K562 (cell line): ENCODE data around the gene EYA4. TPM values are rescaled to one million over a fixed set of nuclear protein-coding genes. Genes with fewer than 3 reads are reported as not detected.

ENCODE experiments used
- ATAC-seq: fragments of 200-7000 bp; cut with Tn5 transposase; 3 replicates; pipeline ENCODE4 v1.9.1; 2020; ENCODE audit warnings: moderate library complexity
- BruUV-seq: library from RNA; stranded (reverse); fragments of 400-500 nt; replicated peaks from 2 replicates; lab custom pipeline; 2021; lab: Mats Ljungman, UMichigan
- CTCF ChIA-PET: fragments of 300-600 bp; formaldehyde crosslinking; extraction: SDS; loops from one replicate; lab custom pipeline; 2021; ENCODE audit warnings: low intra/inter-chr PET ratio; lab: Yijun Ruan, JAX
- POLR2A ChIA-PET: fragments of 300-600, 350-650 bp; sonication (Branson Sonifier 250); formaldehyde crosslinking; extraction: SDS; loops from one replicate; lab custom pipeline; 2021; ENCODE audit warnings: antibody characterized with exemption, inconsistent platforms; lab: Yijun Ruan, JAX
- DNase-seq, 4 experiments: peaks; one replicate each; pipeline versions ENCODE4 v3.0.0 to v3.0.0-alpha.2; 2011 to 2018; ENCODE audit warnings: low spot score in 3 of 4, mixed read lengths in 3 of 4; ENCODE audit errors: extremely low read depth in 1 of 4
- FAIRE-seq: peaks from 2 replicates; lab custom pipeline; 2011; peaks lifted over from hg19 to GRCh38; lab: Jason Lieb, UNC
- H2AFZ ChIP-seq: 2 replicates; pipeline ENCODE4 v1.6.0; 2011; ENCODE audit warnings: low read depth, low read length, control low read depth, inconsistent platforms
- H3K27ac ChIP-seq: fragments of 200-600 bp; 3 replicates; pipeline ENCODE4 v1.8.0; 2011; ENCODE audit warnings: low read depth, mild to moderate bottlenecking, control low read depth, inconsistent platforms, low read length, moderate library complexity, mixed read lengths; ENCODE audit errors: extremely low read depth
- H3K27me3 ChIP-seq, 2 experiments: fragments of 300-600 bp in 1 of 2; 2 replicates in 1 of 2; 3 replicates in 1 of 2; pipeline versions ENCODE4 v1.6.0 to v1.8.0; 2011; ENCODE audit warnings: inconsistent platforms in 2 of 2, low read length in 2 of 2, mild to moderate bottlenecking in 1 of 2, mixed read lengths in 1 of 2, moderate library complexity in 1 of 2; ENCODE audit not compliant: control insufficient read depth in 2 of 2, insufficient read depth in 2 of 2
- H3K36me3 ChIP-seq: fragments of 300-600 bp; 3 replicates; pipeline ENCODE4 v1.8.0; 2011; ENCODE audit warnings: mild to moderate bottlenecking, low read length, inconsistent platforms; ENCODE audit not compliant: control insufficient read depth, insufficient read depth
- H3K4me1 ChIP-seq, 2 experiments: fragments of 200-600 bp in 1 of 2; replicated peaks in 1 of 2; 2 replicates in 1 of 2; 3 replicates in 1 of 2; pipeline versions ENCODE4 v1.5.1 to v1.8.0; 2011; ENCODE audit warnings: inconsistent platforms in 2 of 2, low read length in 2 of 2, mild to moderate bottlenecking in 1 of 2, mixed read lengths in 1 of 2, moderate library complexity in 1 of 2; ENCODE audit not compliant: control insufficient read depth in 2 of 2, insufficient read depth in 2 of 2
- H3K4me2 ChIP-seq: 2 replicates; pipeline ENCODE4 v1.6.1; 2011; ENCODE audit warnings: low read length, control low read depth, inconsistent platforms, mixed read lengths; ENCODE audit not compliant: insufficient read depth
- H3K4me3 ChIP-seq: fragments of 200-600 bp; sonication (generic), shearing (Covaris generic); 2 replicates; pipeline ENCODE4 v1.5.1; 2016; ENCODE audit warnings: control low read depth, inconsistent platforms
- H3K79me2 ChIP-seq: fragments of 200-600 bp; 3 replicates; pipeline ENCODE4 v1.8.0; 2011; ENCODE audit warnings: low read length, inconsistent platforms; ENCODE audit not compliant: control insufficient read depth, insufficient read depth
- H3K9ac ChIP-seq, 2 experiments: 2 replicates each; pipeline versions ENCODE4 v1.6.0 to v1.6.1; 2011; ENCODE audit warnings: low read depth in 2 of 2, low read length in 2 of 2, control low read depth in 1 of 2, inconsistent platforms in 1 of 2, mild to moderate bottlenecking in 1 of 2, mixed read lengths in 1 of 2; ENCODE audit not compliant: insufficient read depth in 1 of 2
- H3K9me1 ChIP-seq: one replicate; pipeline ENCODE4 v1.6.0; 2011; ENCODE audit warnings: inconsistent platforms, mild to moderate bottlenecking, low read length, moderate library complexity; ENCODE audit not compliant: control insufficient read depth, insufficient read depth
- H3K9me3 ChIP-seq: replicated peaks from 2 replicates; pipeline ENCODE4 v1.5.1; 2011; ENCODE audit warnings: low read depth, low read length, inconsistent platforms; ENCODE audit not compliant: control insufficient read depth, insufficient read depth
- H4K20me1 ChIP-seq: replicated peaks from 2 replicates; pipeline ENCODE4 v1.6.1; 2011; ENCODE audit warnings: low read length, inconsistent platforms, mixed read lengths; ENCODE audit not compliant: control insufficient read depth, insufficient read depth
- ATF1 ChIP-seq, 2 experiments: fragments of 450-650 bp in 1 of 2; IDR thresholded peaks; 2 replicates each; pipeline ENCODE4 v1.6.1; 2016; ENCODE audit warnings: missing compliant biosample characterization in 1 of 2, missing genetic modification characterization in 1 of 2
- CHD1 ChIP-seq: fragments of 200-600 bp; sonication (generic); IDR thresholded peaks from one replicate; pipeline ENCODE4 v1.6.1; 2012; ENCODE audit warnings: mild to moderate bottlenecking, moderate library complexity, low read length, inconsistent platforms
- COPS2 ChIP-seq: fragments of 450-650 bp; conservative IDR thresholded peaks from 2 replicates; pipeline ENCODE4 v1.6.1; 2016; ENCODE audit warnings: mild to moderate bottlenecking, moderate library complexity
- EGR1 ChIP-seq: fragments of 450-650 bp; conservative IDR thresholded peaks from 2 replicates; pipeline ENCODE4 v1.6.1; 2017; ENCODE audit warnings: mild to moderate bottlenecking
- ILK ChIP-seq: fragments of 450-650 bp; IDR thresholded peaks from 2 replicates; pipeline ENCODE4 v1.6.1; 2016; ENCODE audit warnings: missing genetic modification characterization, low read depth, mild to moderate bottlenecking, missing compliant biosample characterization, moderate library complexity, borderline replicate concordance
- NFIX ChIP-seq: fragments of 250-450 bp; sonication (Bioruptor Pico); IDR thresholded peaks from 2 replicates; pipeline ENCODE4 v1.4.0; 2020; ENCODE audit warnings: low read depth, mild to moderate bottlenecking, moderate library complexity
- PRMT5 ChIP-seq: sonication (generic); formaldehyde crosslinking; IDR thresholded peaks from 2 replicates; pipeline ENCODE4 v1.5.0; 2020; ENCODE audit warnings: missing genetic modification reagents
- SMARCE1 ChIP-seq: fragments of 450-650 bp; IDR thresholded peaks from 2 replicates; pipeline ENCODE4 v1.7.1; 2016; ENCODE audit warnings: mild to moderate bottlenecking
- UBTF ChIP-seq, 2 experiments: IDR thresholded peaks; 2 replicates each; pipeline ENCODE4 v1.6.1; 2012; ENCODE audit warnings: improper control_type of control experiment in 2 of 2, low read depth in 2 of 2, low read length in 2 of 2, borderline replicate concordance in 1 of 2
- WGBS: fragments of 100-300 bp; shearing (Covaris generic); methylation state at CpG from one replicate; pipeline ENCODE4 v1.1.6; 2016; ENCODE audit warnings: low coverage, mixed read lengths; ENCODE audit not compliant: insufficient coverage; ENCODE audit errors: missing lambda C conversion rate; 5-methylcytosine and 5-hydroxymethylcytosine counted together
- in situ Hi-C: fragments of 300-500 bp; cut with MboI; formaldehyde crosslinking; loops from 4 replicates; pipeline ENCODE4 v1.15.0; 2018; ENCODE audit warnings: inconsistent platforms, mixed read lengths
- intact Hi-C: fragments of 100-400 bp; cut with micrococcal nuclease; formaldehyde crosslinking; loops from 2 replicates; pipeline ENCODE4 v1.14.2; 2022
- polyA plus RNA-seq, 8 experiments: library from polyadenylated mRNA; depleted of rRNA in 4 of 8; stranded (reverse) in 5 of 8; unstranded in 3 of 8; fragments of >200 nt; fragmentation: Nextera tagmentation in 2 of 8; fragmentation: Illumina TruSeq in 1 of 8; extraction: Ambion mirVana in 2 of 8; extraction: Trizol in 1 of 8; gene quantifications; 2 replicates each; pipeline versions ENCODE4 v1.2.1 to v1.2.3, GENCODE V29; 2011 to 2014; ENCODE audit warnings: inconsistent platforms in 1 of 8, missing spikeins in 1 of 8
- total RNA-seq, 7 experiments: library from RNA; depleted of rRNA in 6 of 7; stranded (reverse); fragments of >200 nt in 6 of 7; fragmentation: Illumina TruSeq in 2 of 7; extraction: Trizol in 2 of 7; gene quantifications; 2 replicates each; pipeline versions ENCODE4 v1.2.1 to v1.2.3, GENCODE V29; 2011 to 2021; ENCODE audit warnings: low replicate concordance in 1 of 7
- TF ChIP-seq, protein P1 (sequence below): fragments of 250-450 bp; sonication (Bioruptor Pico); IDR thresholded peaks from 2 replicates; pipeline ENCODE4 v1.5.0; 2021; ENCODE audit warnings: mild to moderate bottlenecking, moderate library complexity

EYA4 gene
- total and polyA plus RNA-seq, 9 of the 15 experiments (the other 6 are each of a cell fraction or from before 2014, with no cell fraction given) = 0.03 to 0.04 TPM; not detected in 7

- no peaks in the 10 kb centered on the region for H3K27me3 ChIP-seq
- H3K9me1 ChIP-seq = no peaks in the 10 kb centered on the region
- CTCF ChIA-PET = no interaction called here
- H4K20me1 ChIP-seq = no peaks in the 10 kb centered on the region
- H2AFZ ChIP-seq = no peak overlapping the region
- 0% methylated on average over 2 of the region's 2 CpGs for WGBS
- 0 out of 2 replicates have a peak, but pooled peaks cover 2% of the 10 kb centered on the region for H3K9me3 ChIP-seq
- H3K36me3 ChIP-seq = no peaks in the 10 kb centered on the region
- H3K4me1 ChIP-seq = no peaks in the 10 kb centered on the region
- no peak overlapping the region for H3K4me2 ChIP-seq
- H3K9ac ChIP-seq = no peak overlapping the region
- no peak overlapping the region for H3K27ac ChIP-seq
- POLR2A ChIA-PET = no interaction called here
- ATAC-seq (no peak), FAIRE-seq (no peak), DNase-seq (no peak)
- TF ChIP-seq NFIX (no peak), SMARCE1 (no peak)
- in situ Hi-C loops = no loop called here
- no TSS peak for BruUV-seq
- no peaks in the 10 kb centered on the region for H3K79me2 ChIP-seq
- H3K4me3 ChIP-seq = no peak overlapping the region
- intact Hi-C loops = no loop called here
Observed at GRCh38 chr6:133350928-133351327, 109.8 kb downstream of the EYA4 start.

DNA sequence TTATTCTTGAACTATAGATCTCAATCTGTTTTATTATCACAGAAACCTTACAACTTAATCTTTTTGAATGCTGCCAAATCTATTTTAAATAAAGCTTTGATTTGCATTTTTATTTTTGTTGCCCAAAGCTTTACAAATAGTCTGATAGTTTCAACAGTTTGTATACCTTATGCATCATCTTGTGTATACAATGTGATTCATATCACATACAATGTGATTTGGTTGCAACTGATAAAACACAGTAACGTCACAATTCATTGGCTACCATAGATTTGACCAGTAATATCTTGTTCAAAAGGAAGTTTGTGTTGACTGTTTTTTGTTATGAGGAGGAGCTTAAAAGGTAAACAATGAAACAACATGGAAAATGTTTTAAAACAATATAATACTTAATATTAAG, 110.9 kb downstream of the EYA4 start:
- no peak overlapping the region for H2AFZ ChIP-seq
- no peak overlapping the region for H3K4me3 ChIP-seq
- H3K27ac ChIP-seq = no peak overlapping the region
- H3K36me3 ChIP-seq = no peaks in the 10 kb centered on the region
- DNase-seq = no peak
- FAIRE-seq = no peak
- 0% methylated on average over 1 of the region's 1 CpG for WGBS
- no peaks in the 10 kb centered on the region for H3K27me3 ChIP-seq
- no TSS peak for BruUV-seq
- H3K4me2 ChIP-seq = no peak overlapping the region
- no peak for ATAC-seq
- ChIA-PET CTCF (no interaction called here), POLR2A (no interaction called here)
- H3K9me3 ChIP-seq = no peaks in the 10 kb centered on the region
- H3K9me1 ChIP-seq = no peaks in the 10 kb centered on the region
- TF ChIP-seq ILK (no peak), PRMT5 (CRISPR knock-in tag) (no peak), COPS2 (no peak), EGR1 (no peak), ATF1 (CRISPR knock-in tag; IDR thresholded peaks at IDR 0.05) (no peak), ATF1 (tag; IDR thresholded peaks at IDR 0.05) (no peak), CHD1 (no peak), UBTF (IDR thresholded peaks at IDR 0.05; ENCODE audit: borderline replicate concordance in 1 of 2, low read depth in 2 of 2, low read length in 2 of 2) (no peak)
- TF ChIP-seq, protein P1, sequence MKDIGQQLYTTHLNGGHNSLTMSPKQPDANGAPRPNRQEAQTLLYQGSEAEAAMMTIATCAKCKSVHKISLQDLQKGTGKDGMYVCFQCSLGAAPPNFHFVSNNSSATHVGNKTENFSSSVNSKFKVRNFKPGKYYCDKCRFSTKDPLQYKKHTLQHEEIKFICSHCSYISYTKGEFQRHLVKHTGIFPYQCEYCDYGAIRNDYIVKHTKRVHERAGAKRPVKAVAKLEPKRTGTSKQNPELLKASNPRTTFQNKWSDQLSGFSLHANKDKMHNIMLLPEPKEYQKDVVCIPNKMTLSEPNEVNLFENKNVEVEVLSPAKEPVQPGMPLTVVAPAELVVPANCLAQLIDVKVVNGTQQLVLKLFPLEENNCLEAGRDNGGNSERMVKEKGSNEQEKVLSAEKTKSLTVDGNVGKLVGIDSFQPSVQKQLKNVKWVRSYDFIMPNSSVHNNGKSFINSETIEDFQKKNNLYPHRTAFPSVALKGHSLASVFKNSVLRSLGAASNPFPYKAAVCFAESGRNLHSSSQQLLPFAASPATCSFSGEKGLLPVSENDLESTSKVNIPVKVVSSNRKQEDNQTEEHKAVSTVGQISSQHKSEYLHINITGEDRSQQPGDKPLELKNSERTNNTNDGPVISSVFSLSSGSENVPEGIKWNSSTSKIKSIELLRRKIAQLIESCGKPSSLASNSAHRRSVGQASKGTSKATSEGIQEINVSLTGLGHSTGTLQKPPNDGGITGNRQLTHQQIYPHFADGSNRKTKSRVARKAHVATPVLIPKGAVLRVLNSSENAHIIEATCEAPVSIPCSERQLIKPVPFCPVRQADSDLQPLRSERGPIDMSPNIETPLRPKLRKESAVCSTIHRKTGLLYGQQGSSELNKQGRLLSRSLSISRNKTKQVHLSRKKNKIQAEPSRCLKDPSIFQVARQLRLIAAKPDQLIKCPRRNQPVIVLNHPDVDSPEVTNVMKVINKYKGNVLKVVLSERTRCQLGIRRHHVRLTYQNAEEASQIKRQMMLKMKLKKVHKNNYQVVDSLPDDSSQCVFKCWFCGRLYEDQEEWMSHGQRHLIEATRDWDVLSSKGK (CRISPR knock-in tag) = no peak
- intact Hi-C loops = no loop called here
- no peak overlapping the region for H3K9ac ChIP-seq
- no peaks in the 10 kb centered on the region for H4K20me1 ChIP-seq
- H3K79me2 ChIP-seq = no peaks in the 10 kb centered on the region
- no peaks in the 10 kb centered on the region for H3K4me1 ChIP-seq
- in situ Hi-C loops = no loop called here
